ENCODE measurements around the gene ISG20L2. TPM values are rescaled to one million over a fixed set of nuclear protein-coding genes. Genes with fewer than 3 reads are reported as not detected.
"Not testable (repeated sequence)": the region's sequence is repeated elsewhere in the genome, so short reads cannot be mapped to it uniquely, and the experiment has no call there.

Gene ISG20L2
- total and polyA plus RNA-seq, 3 donors from 2014 or later = 60.9 to 223 (median 150) TPM

DNA sequence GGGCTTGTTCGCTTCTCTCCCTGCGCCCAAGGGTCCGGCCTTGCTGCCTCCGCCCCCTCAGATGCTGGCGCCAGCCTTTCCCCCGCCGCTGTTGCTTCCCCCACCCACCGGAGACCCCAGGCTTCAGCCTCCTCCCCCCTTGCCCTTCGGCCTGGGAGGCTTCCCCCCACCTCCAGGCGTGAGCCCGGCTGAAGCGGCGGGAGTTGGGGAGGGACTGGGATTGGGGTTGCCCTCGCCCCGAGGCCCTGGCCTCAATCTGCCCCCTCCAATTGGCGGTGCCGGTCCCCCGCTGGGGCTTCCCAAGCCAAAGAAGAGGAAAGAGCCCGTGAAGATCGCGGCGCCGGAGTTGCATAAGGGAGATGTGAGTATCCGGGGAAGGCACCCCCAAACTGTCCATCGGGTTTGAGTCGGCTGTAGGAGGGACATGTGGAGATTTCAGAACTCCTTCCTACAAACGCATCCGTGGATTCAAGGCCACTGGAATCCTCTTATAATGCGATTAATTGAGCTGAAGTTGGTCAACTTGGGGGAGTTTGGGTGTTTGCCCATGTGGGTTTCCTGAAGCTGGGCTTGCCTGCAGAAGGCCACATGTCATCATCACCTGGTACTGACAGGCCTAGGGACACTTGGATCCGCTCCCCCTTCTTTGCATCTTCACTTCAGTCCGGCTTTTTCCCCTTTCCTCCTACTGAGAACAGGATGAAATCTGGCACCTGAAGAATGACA is 39.5 kb upstream of the ISG20L2 start:
- Histone ChIP-seq H3K9me3 (no peaks in the 10 kb centered on the region), H3K36me3 (ENCODE audit: low read depth, missing control alignments) (no peaks in the 10 kb centered on the region), H3K27ac (peak overlapping the region; percentile 89 to 95), H3K27me3 (no peaks in the 10 kb centered on the region), H3K4me1 (peaks cover 49% of the 10 kb centered on the region), H3K4me3 (peak overlapping the region; percentile 87 to 92)
- DNase-seq = peak; percentile 65
- TF ChIP-seq, protein P1, sequence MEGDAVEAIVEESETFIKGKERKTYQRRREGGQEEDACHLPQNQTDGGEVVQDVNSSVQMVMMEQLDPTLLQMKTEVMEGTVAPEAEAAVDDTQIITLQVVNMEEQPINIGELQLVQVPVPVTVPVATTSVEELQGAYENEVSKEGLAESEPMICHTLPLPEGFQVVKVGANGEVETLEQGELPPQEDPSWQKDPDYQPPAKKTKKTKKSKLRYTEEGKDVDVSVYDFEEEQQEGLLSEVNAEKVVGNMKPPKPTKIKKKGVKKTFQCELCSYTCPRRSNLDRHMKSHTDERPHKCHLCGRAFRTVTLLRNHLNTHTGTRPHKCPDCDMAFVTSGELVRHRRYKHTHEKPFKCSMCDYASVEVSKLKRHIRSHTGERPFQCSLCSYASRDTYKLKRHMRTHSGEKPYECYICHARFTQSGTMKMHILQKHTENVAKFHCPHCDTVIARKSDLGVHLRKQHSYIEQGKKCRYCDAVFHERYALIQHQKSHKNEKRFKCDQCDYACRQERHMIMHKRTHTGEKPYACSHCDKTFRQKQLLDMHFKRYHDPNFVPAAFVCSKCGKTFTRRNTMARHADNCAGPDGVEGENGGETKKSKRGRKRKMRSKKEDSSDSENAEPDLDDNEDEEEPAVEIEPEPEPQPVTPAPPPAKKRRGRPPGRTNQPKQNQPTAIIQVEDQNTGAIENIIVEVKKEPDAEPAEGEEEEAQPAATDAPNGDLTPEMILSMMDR (IDR thresholded peaks at IDR 0.05) = no peak
- TF ChIP-seq POLR2A (IDR thresholded peaks at IDR 0.05) = no peak
- WGBS, 2 donors = 1 to 3% methylated on average over 3 to 21 of the region's 31 CpGs
- intact Hi-C loops (cut with DNase I; ENCODE audit: low total_unique reads) = no loop called here

DNA sequence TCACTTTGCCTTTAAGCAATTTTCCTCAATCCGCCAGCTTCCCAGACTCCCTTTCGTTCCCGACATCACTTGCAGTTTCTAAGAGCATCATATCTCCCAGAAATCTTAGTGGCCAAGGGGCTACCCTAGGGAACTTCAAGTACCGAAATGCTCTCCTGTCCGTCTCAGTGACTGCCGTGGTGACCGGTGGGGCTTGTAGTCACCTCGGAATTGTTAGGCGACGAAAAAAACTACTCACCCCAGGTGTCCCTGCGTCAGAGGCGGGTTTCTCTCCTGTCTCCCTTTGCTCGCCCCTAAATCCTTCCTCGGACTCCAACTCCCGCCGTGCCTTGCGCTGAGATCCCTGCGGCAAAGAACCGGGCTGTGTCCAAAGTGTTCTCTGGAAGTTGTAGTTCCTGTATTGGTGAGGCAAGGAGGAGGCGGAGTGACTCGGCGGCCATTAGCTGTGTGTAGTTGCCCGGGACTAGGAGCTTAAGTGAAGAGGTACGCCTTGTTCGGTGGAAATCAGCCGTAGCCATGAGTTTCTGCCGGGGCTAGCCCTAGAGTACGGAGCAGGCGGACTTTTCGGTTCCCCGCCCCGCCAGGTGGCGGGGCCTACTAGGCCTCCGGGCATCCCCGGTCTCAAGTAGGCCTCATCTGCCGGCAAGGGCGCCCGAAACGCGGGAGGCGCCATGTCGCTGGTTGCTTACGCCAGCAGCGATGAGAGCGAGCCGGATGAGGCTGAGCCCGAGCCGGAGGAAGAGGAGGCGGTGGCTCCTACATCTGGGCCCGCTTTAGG is 38.7 kb upstream of the ISG20L2 start, which contains the start of gene PRCC:
PRCC (plus strand) TSS at position 435 of the 778 bp plus-strand sequence; CDS start at position 672, 237 bp downstream.
- H3K36me3 ChIP-seq (ENCODE audit: low read depth, missing control alignments) = no peaks in the 10 kb centered on the region

DNA sequence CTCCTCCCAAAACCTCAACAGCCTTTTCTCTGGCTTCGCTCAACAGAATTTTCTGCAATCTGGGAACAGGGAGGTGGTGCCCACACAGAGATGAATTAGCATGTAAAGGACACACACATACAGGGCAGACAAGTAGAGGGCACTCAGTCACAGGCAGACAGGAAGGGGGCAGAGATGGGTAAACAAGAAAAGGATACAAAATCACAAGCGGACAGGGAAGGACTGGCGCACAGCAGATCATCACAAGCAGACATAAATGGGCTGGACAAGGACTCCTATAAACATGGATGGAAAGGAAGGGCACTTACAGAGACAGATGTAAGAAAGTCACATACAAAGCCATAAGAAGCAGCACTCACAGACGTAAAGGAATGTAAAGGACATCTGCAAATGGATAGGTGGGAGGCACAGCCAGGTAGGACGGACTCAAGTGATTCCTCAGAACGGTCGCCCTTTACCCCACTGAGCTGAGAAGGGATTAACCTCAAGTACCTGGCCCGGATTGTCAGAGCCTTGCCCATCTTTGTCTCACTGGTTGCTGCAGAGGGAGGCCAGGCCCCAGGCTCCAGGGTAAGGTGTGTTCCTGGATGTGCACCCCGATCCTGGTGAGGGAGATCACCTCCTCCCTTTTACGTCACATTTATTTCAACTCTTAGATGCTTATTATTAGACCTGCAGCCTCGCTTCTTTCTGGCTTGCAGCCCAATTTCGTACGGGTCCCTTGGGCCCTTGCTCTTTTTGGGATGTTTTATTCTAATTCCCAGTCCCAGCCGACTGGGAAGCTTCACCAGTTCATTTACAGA is 37.9 kb upstream of the ISG20L2 start:
- H3K27ac ChIP-seq = peak overlapping the region; percentile 43 to 75
- intact Hi-C loops (cut with DNase I; ENCODE audit: low total_unique reads) = no loop called here
- H3K4me1 ChIP-seq = peaks cover 38% of the 10 kb centered on the region
- WGBS, 2 donors = 6% methylated on average over 14 of the region's 14 CpGs
- peak overlapping the region; percentile 87 to 92 for H3K4me3 ChIP-seq
- H3K9me3 ChIP-seq = no peaks in the 10 kb centered on the region
- no peak for DNase-seq
- H3K36me3 ChIP-seq (ENCODE audit: low read depth, missing control alignments) = no peaks in the 10 kb centered on the region
- no peak for TF ChIP-seq POLR2A (IDR thresholded peaks at IDR 0.05)
- TF ChIP-seq, protein P1 (IDR thresholded peaks at IDR 0.05) = no peak
- no peaks in the 10 kb centered on the region for H3K27me3 ChIP-seq

More for the DNA sequence above, 38.7 kb upstream of the ISG20L2 start, which contains the start of gene PRCC:
- no peaks in the 10 kb centered on the region for H3K9me3 ChIP-seq
- 0% methylated on average over 28 to 45 of the region's 50 CpGs for WGBS, 2 donors
- intact Hi-C loops (cut with DNase I; ENCODE audit: low total_unique reads) = no loop called here
- H3K27me3 ChIP-seq = no peaks in the 10 kb centered on the region
- peak within 1 kb of the TSS; percentile 89 to 95 for H3K27ac ChIP-seq
- no peak for TF ChIP-seq POLR2A (IDR thresholded peaks at IDR 0.05)
- TF ChIP-seq, protein P1 (IDR thresholded peaks at IDR 0.05) = no peak
- peak within 1 kb of the TSS; percentile 87 to 92 for H3K4me3 ChIP-seq
- peaks cover 42% of the 10 kb centered on the region for H3K4me1 ChIP-seq
- DNase-seq = peak; percentile 99

DNA sequence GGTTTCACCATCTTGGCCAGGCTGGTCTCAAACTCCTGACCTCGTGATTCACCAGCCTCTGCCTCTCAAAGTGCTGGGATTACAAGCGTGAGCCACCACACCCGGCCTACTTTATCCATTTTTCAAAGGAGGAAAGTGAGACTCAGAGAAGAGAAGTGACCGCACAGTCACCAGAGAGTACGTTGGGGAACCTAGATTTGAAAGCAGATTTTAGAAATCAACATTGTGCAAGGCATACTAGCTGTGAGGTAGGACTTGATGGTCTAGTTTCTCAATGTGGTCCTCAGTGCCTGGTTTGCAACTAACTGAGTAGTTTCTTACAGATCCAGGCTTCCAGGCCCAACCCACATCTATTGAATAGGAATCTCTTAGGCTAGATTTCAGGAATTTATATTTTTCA is 37.1 kb upstream of the ISG20L2 start:
- DNase-seq = no peak
- WGBS, 2 donors = 87 to 95% methylated on average over 5 of the region's 5 CpGs
- Histone ChIP-seq H3K36me3 (ENCODE audit: low read depth, missing control alignments) (no peaks in the 10 kb centered on the region), H3K27me3 (no peaks in the 10 kb centered on the region), H3K4me1 (peaks cover 29% of the 10 kb centered on the region), H3K4me3 (peak overlapping the region in 1 of 2 donors; percentile 87), H3K27ac (peak overlapping the region in 1 of 2 donors; percentile 43), H3K9me3 (no peaks in the 10 kb centered on the region)
- TF ChIP-seq, protein P1 (IDR thresholded peaks at IDR 0.05) = no peak
- TF ChIP-seq POLR2A (IDR thresholded peaks at IDR 0.05) = no peak
- intact Hi-C loops (cut with DNase I; ENCODE audit: low total_unique reads) = no loop called here

DNA sequence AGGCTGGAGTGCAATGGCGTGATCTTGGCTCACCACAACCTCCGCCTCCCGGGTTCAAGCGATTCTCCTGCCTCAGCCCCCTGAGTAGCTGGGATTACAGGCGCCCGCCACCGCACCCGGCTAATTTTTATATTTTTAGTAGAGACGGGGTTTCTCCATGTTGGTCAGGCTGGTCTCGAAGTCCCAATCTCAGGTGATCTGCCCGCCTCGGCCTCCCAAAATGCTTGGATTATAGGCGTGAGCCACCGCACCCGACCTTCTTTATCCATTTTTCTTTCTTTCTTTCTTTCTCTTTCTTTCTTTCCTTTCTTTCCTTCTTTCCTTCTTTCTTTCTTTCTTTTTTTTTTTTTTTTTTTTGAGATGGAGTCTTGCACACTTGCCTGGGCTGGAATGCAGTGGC is 36.6 kb upstream of the ISG20L2 start:
- intact Hi-C loops (cut with DNase I; ENCODE audit: low total_unique reads); H3K4me3 ChIP-seq; H3K36me3 ChIP-seq (ENCODE audit: low read depth, missing control alignments); H3K27ac ChIP-seq; DNase-seq; H3K9me3 ChIP-seq; H3K27me3 ChIP-seq: not testable (repeated sequence)
- 93 to 96% methylated on average over 15 of the region's 15 CpGs for WGBS, 2 donors
- H3K4me1 ChIP-seq = peaks cover 24% of the 10 kb centered on the region
